Measurements from ENCODE around the gene TPD52L1.
"Not testable (repeated sequence)": the region's sequence is repeated elsewhere in the genome, so short reads cannot be mapped to it uniquely, and the experiment has no call there.

The TPD52L1 gene

GRCh38 chr6:125155344-125155743 lies 1.8 kb downstream of the TPD52L1 start:
- no peak for FAIRE-seq
- no peak for TF ChIP-seq CTCF (IDR thresholded peaks at IDR 0.05; ENCODE audit: insufficient read depth, missing control alignments)
- no peak for DNase-seq (ENCODE audit: insufficient read length, low spot score)

GRCh38 chr6:125156496-125156895 lies 2.9 kb downstream of the TPD52L1 start:
- DNase-seq (ENCODE audit: insufficient read length, low spot score) (no peak), FAIRE-seq (no peak)
- TF ChIP-seq CTCF (IDR thresholded peaks at IDR 0.05; ENCODE audit: insufficient read depth, missing control alignments) = no peak

- DNase-seq (ENCODE audit: insufficient read length, low spot score) (no peak), FAIRE-seq (no peak)
- TF ChIP-seq CTCF (IDR thresholded peaks at IDR 0.05; ENCODE audit: insufficient read depth, missing control alignments) = no peak
Measured at GRCh38 chr6:125157280-125157679, 3.7 kb downstream of the TPD52L1 start.

GRCh38 chr6:125157725-125158124 lies 4.2 kb downstream of the TPD52L1 start:
- TF ChIP-seq CTCF (IDR thresholded peaks at IDR 0.05; ENCODE audit: insufficient read depth, missing control alignments) = no peak
- DNase-seq (ENCODE audit: insufficient read length, low spot score) = no peak
- FAIRE-seq = no peak

GRCh38 chr6:125163339-125163738 lies 9.8 kb downstream of the TPD52L1 start:
- DNase-seq (ENCODE audit: insufficient read length, low spot score); FAIRE-seq: not testable (repeated sequence)

- no peak for FAIRE-seq
- no peak for DNase-seq (ENCODE audit: insufficient read length, low spot score)
- TF ChIP-seq CTCF (IDR thresholded peaks at IDR 0.05; ENCODE audit: insufficient read depth, missing control alignments) = no peak
Measured at GRCh38 chr6:125163811-125164210, 10.2 kb downstream of the TPD52L1 start.

GRCh38 chr6:125164696-125165095 lies 11.1 kb downstream of the TPD52L1 start:
- FAIRE-seq = no peak
- DNase-seq (ENCODE audit: insufficient read length, low spot score) = no peak
- no peak for TF ChIP-seq CTCF (IDR thresholded peaks at IDR 0.05; ENCODE audit: insufficient read depth, missing control alignments)

- TF ChIP-seq CTCF (IDR thresholded peaks at IDR 0.05; ENCODE audit: insufficient read depth, missing control alignments) = no peak
- no peak for DNase-seq (ENCODE audit: insufficient read length, low spot score)
- no peak for FAIRE-seq
Measured at GRCh38 chr6:125165256-125165655, 11.7 kb downstream of the TPD52L1 start.
